ENCODE results near the gene SLC6A6.

GRCh38 chr3:14413381-14414071 is 11.1 kb downstream of the SLC6A6 start:
- TF ChIP-seq, protein P1, sequence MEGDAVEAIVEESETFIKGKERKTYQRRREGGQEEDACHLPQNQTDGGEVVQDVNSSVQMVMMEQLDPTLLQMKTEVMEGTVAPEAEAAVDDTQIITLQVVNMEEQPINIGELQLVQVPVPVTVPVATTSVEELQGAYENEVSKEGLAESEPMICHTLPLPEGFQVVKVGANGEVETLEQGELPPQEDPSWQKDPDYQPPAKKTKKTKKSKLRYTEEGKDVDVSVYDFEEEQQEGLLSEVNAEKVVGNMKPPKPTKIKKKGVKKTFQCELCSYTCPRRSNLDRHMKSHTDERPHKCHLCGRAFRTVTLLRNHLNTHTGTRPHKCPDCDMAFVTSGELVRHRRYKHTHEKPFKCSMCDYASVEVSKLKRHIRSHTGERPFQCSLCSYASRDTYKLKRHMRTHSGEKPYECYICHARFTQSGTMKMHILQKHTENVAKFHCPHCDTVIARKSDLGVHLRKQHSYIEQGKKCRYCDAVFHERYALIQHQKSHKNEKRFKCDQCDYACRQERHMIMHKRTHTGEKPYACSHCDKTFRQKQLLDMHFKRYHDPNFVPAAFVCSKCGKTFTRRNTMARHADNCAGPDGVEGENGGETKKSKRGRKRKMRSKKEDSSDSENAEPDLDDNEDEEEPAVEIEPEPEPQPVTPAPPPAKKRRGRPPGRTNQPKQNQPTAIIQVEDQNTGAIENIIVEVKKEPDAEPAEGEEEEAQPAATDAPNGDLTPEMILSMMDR (IDR thresholded peaks at IDR 0.05), result no peak
- no peak for TF ChIP-seq POLR2A (IDR thresholded peaks at IDR 0.05)

Data from breast epithelium (tissue), 3 donors.